ENCODE measurements around the gene MYORG.

Gene MYORG

GRCh38 chr9:34366365-34366764 is 10.3 kb downstream of the MYORG start:
- Histone ChIP-seq H3K9ac (ENCODE audit: low read depth, low read length, poor library complexity, severe bottlenecking) (no peak overlapping the region), H3K79me2 (ENCODE audit: insufficient read depth, low read length) (no peaks in the 10 kb centered on the region), H2AFZ (ENCODE audit: low read length) (no peak overlapping the region), H4K20me1 (ENCODE audit: insufficient read depth, low read length, poor library complexity, severe bottlenecking) (no peaks in the 10 kb centered on the region), H3K9me2 (replicated peaks; ENCODE audit: low read depth, low read length) (no peaks in the 10 kb centered on the region), H3K36me3 (ENCODE audit: insufficient read depth, low read length) (no peaks in the 10 kb centered on the region), H3K9me3 (ENCODE audit: insufficient read depth, low read depth, low read length) (peaks cover 3% of the 10 kb centered on the region; the same call in 1 of the 2 replicates), H3K4me2 (ENCODE audit: low read depth, low read length, poor library complexity, severe bottlenecking) (no peak overlapping the region), H3F3A (ENCODE audit: low read depth) (no peaks in the 10 kb centered on the region), H3K4me3 (ENCODE audit: low read length, poor library complexity, severe bottlenecking) (no peak overlapping the region), H3K27me3 (ENCODE audit: insufficient read depth, low read length, poor library complexity, severe bottlenecking) (no peaks in the 10 kb centered on the region), H3K4me1 (ENCODE audit: insufficient read depth, low read length, poor library complexity, severe bottlenecking) (peaks cover 3% of the 10 kb centered on the region)
- no peak for TF ChIP-seq EZH2phosphoT487 (IDR thresholded peaks at IDR 0.05; ENCODE audit: borderline replicate concordance)
- no peak for TF ChIP-seq CTCF (conservative IDR thresholded peaks at IDR 0.05; ENCODE audit: low read length)

GRCh38 chr9:34365282-34365681 is 11.4 kb downstream of the MYORG start:
- no peak for TF ChIP-seq CTCF (conservative IDR thresholded peaks at IDR 0.05; ENCODE audit: low read length)
- H3K4me2 ChIP-seq (ENCODE audit: low read depth, low read length, poor library complexity, severe bottlenecking), result no peak overlapping the region
- H3F3A ChIP-seq (ENCODE audit: low read depth), result no peaks in the 10 kb centered on the region
- peaks cover 3% of the 10 kb centered on the region; the same call in 1 of the 2 replicates for H3K9me3 ChIP-seq (ENCODE audit: insufficient read depth, low read depth, low read length)
- H3K4me1 ChIP-seq (ENCODE audit: insufficient read depth, low read length, poor library complexity, severe bottlenecking), result peaks cover 3% of the 10 kb centered on the region
- no peaks in the 10 kb centered on the region for H3K27me3 ChIP-seq (ENCODE audit: insufficient read depth, low read length, poor library complexity, severe bottlenecking)
- no peak overlapping the region for H3K4me3 ChIP-seq (ENCODE audit: low read length, poor library complexity, severe bottlenecking)
- H3K36me3 ChIP-seq (ENCODE audit: insufficient read depth, low read length), result no peaks in the 10 kb centered on the region
- no peaks in the 10 kb centered on the region for H3K79me2 ChIP-seq (ENCODE audit: insufficient read depth, low read length)
- H4K20me1 ChIP-seq (ENCODE audit: insufficient read depth, low read length, poor library complexity, severe bottlenecking), result no peaks in the 10 kb centered on the region
- no peak overlapping the region for H3K9ac ChIP-seq (ENCODE audit: low read depth, low read length, poor library complexity, severe bottlenecking)
- no peaks in the 10 kb centered on the region for H3K9me2 ChIP-seq (replicated peaks; ENCODE audit: low read depth, low read length)
- H2AFZ ChIP-seq (ENCODE audit: low read length), result no peak overlapping the region

- Histone ChIP-seq H3K9me2 (replicated peaks; ENCODE audit: low read depth, low read length) (no peaks in the 10 kb centered on the region), H3F3A (ENCODE audit: low read depth) (no peaks in the 10 kb centered on the region), H3K9ac (ENCODE audit: low read depth, low read length, poor library complexity, severe bottlenecking) (no peak overlapping the region), H3K36me3 (ENCODE audit: insufficient read depth, low read length) (no peaks in the 10 kb centered on the region), H3K4me3 (ENCODE audit: low read length, poor library complexity, severe bottlenecking) (no peak overlapping the region), H2AFZ (ENCODE audit: low read length) (no peak overlapping the region), H4K20me1 (ENCODE audit: insufficient read depth, low read length, poor library complexity, severe bottlenecking) (no peaks in the 10 kb centered on the region), H3K79me2 (ENCODE audit: insufficient read depth, low read length) (no peaks in the 10 kb centered on the region), H3K4me1 (ENCODE audit: insufficient read depth, low read length, poor library complexity, severe bottlenecking) (peaks cover 3% of the 10 kb centered on the region), H3K9me3 (ENCODE audit: insufficient read depth, low read depth, low read length) (peaks cover 3% of the 10 kb centered on the region; the same call in 1 of the 2 replicates), H3K4me2 (ENCODE audit: low read depth, low read length, poor library complexity, severe bottlenecking) (no peak overlapping the region), H3K27me3 (ENCODE audit: insufficient read depth, low read length, poor library complexity, severe bottlenecking) (no peaks in the 10 kb centered on the region)
- TF ChIP-seq CTCF (conservative IDR thresholded peaks at IDR 0.05; ENCODE audit: low read length) (no peak), EZH2phosphoT487 (IDR thresholded peaks at IDR 0.05; ENCODE audit: borderline replicate concordance) (no peak)
These were observed 12.9 kb downstream of the MYORG start for GRCh38 chr9:34363619-34364351.

Measured in Loucy (cell line).